Prostate gland (tissue), 2 donors: ENCODE data around the gene MACC1. TPM values are rescaled to one million over a fixed set of nuclear protein-coding genes. Genes with fewer than 3 reads are reported as not detected.

Experiments used
- DNase-seq: peaks from one replicate; pipeline ENCODE4 v3.0.0-alpha.2; 2019; ENCODE audit warnings: low spot score
- H3K27ac ChIP-seq, 2 donors: fragments of 200-600 bp; sonication (generic); 2 replicates each; pipeline ENCODE4 v1.5.1; 2017 to 2019
- H3K27me3 ChIP-seq: fragments of 200-600 bp; sonication (generic); replicated peaks from 2 replicates; pipeline ENCODE4 v1.5.1; 2019; ENCODE audit not compliant: insufficient read depth
- H3K36me3 ChIP-seq, 2 donors: fragments of 200-600 bp; sonication (generic); 1 replicate in 1 of 2; 2 replicates in 1 of 2; pipeline versions ENCODE4 v1.5.1 to v1.8.1; 2017 to 2019
- H3K4me1 ChIP-seq: fragments of 200-600 bp; sonication (generic); replicated peaks from 2 replicates; pipeline ENCODE4 v1.5.1; 2019
- H3K4me3 ChIP-seq, 2 donors: fragments of 200-600 bp; sonication (generic); 2 replicates each; pipeline ENCODE4 v1.5.1; 2017 to 2019
- H3K9me3 ChIP-seq: fragments of 200-600 bp; sonication (generic); 2 replicates; pipeline ENCODE4 v1.5.1; 2017
- CTCF ChIP-seq, 4 experiments: fragments of 200-600 bp in 2 of 4; fragments of 450-650 bp in 2 of 4; sonication (generic) in 2 of 4; IDR thresholded peaks; 1 replicate in 3 of 4; 2 replicates in 1 of 4; pipeline ENCODE4 v1.5.1; 2016 to 2019; ENCODE audit warnings: antibody characterized with exemption in 4 of 4, mild to moderate bottlenecking in 2 of 4, moderate library complexity in 2 of 4
- POLR2A ChIP-seq: fragments of 450-650 bp; IDR thresholded peaks from one replicate; pipeline ENCODE4 v1.6.1; 2016; ENCODE audit warnings: antibody characterized with exemption, mild to moderate bottlenecking
- POLR2AphosphoS5 ChIP-seq: sonication (generic); formaldehyde crosslinking; IDR thresholded peaks from one replicate; pipeline ENCODE4 v1.6.1; 2017; ENCODE audit warnings: antibody characterized with exemption
- WGBS: methylation state at CpG from one replicate; pipeline ENCODE4 v1.1.5; 2018; 5-methylcytosine and 5-hydroxymethylcytosine counted together
- intact Hi-C: fragments of 100-400 bp; cut with DNase I; formaldehyde crosslinking; loops from one replicate; pipeline ENCODE4 v1.14.2; 2022
- total RNA-seq, 2 donors: library from RNA; depleted of rRNA; stranded (reverse); fragments of >200 nt; gene quantifications; one replicate each; pipeline ENCODE4 v1.1.0, GENCODE V29; 2016

Gene MACC1
- total RNA-seq, 2 donors from 2014 or later: 3.0 to 3.4 TPM

GRCh38 chr7:20113427-20114027, 103.7 kb downstream of the MACC1 start:
- DNase-seq: no peak
- Histone ChIP-seq H3K36me3 (no peaks in the 10 kb centered on the region), H3K27me3 (no peaks in the 10 kb centered on the region), H3K4me1 (no peaks in the 10 kb centered on the region), H3K4me3 (no peak overlapping the region), H3K9me3 (no peaks in the 10 kb centered on the region), H3K27ac (no peak overlapping the region)
- TF ChIP-seq POLR2AphosphoS5: no peak
- intact Hi-C loops: no loop called here
- 91% methylated on average over 4 of the region's 4 CpGs for WGBS

- H3K27ac ChIP-seq: no peak overlapping the region
- H3K36me3 ChIP-seq: no peaks in the 10 kb centered on the region
- no peaks in the 10 kb centered on the region for H3K27me3 ChIP-seq
- H3K4me3 ChIP-seq: no peak overlapping the region
- intact Hi-C loops: no loop called here
- H3K4me1 ChIP-seq: peaks cover 4% of the 10 kb centered on the region
- TF ChIP-seq CTCF (IDR thresholded peaks at IDR 0.05): no peak
- TF ChIP-seq POLR2AphosphoS5: no peak
- TF ChIP-seq POLR2A: no peak
- no peak for DNase-seq
- H3K9me3 ChIP-seq: no peaks in the 10 kb centered on the region
Measured at GRCh38 chr7:20112696-20113095, 104.5 kb downstream of the MACC1 start.

GRCh38 chr7:20111821-20112542, 105.2 kb downstream of the MACC1 start:
- Histone ChIP-seq H3K9me3 (no peaks in the 10 kb centered on the region), H3K27ac (no peak overlapping the region), H3K4me1 (peaks cover 4% of the 10 kb centered on the region), H3K27me3 (no peaks in the 10 kb centered on the region), H3K4me3 (no peak overlapping the region), H3K36me3 (no peaks in the 10 kb centered on the region)
- no peak for TF ChIP-seq POLR2A
- TF ChIP-seq POLR2AphosphoS5: no peak
- TF ChIP-seq CTCF (IDR thresholded peaks at IDR 0.05): no peak
- no peak for DNase-seq
- 82% methylated on average over 2 of the region's 2 CpGs for WGBS
- intact Hi-C loops: no loop called here

GRCh38 chr7:20107582-20107981, 109.6 kb downstream of the MACC1 start:
- Histone ChIP-seq H3K27ac (peak overlapping the region; percentile 39 to 45), H3K36me3 (no peaks in the 10 kb centered on the region), H3K9me3 (no peaks in the 10 kb centered on the region), H3K27me3 (no peaks in the 10 kb centered on the region), H3K4me3 (no peak overlapping the region), H3K4me1 (peaks cover 4% of the 10 kb centered on the region)
- 17% methylated on average over 3 of the region's 3 CpGs for WGBS
- intact Hi-C loops: no loop called here
- DNase-seq: peak; percentile 29
- peak; percentile 58 for TF ChIP-seq POLR2AphosphoS5
- no peak for TF ChIP-seq CTCF (IDR thresholded peaks at IDR 0.05)
- no peak for TF ChIP-seq POLR2A

- intact Hi-C loops: no loop called here
- no peaks in the 10 kb centered on the region for H3K36me3 ChIP-seq
- H3K4me1 ChIP-seq: peaks cover 4% of the 10 kb centered on the region
- H3K27me3 ChIP-seq: no peaks in the 10 kb centered on the region
- 32% methylated on average over 1 of the region's 1 CpG for WGBS
- no peaks in the 10 kb centered on the region for H3K9me3 ChIP-seq
- TF ChIP-seq POLR2AphosphoS5: peak; percentile 15
- no peak for TF ChIP-seq POLR2A
- TF ChIP-seq CTCF (IDR thresholded peaks at IDR 0.05): no peak
- peak overlapping the region in 1 of 2 donors; percentile 21 for H3K27ac ChIP-seq
- no peak overlapping the region for H3K4me3 ChIP-seq
- no peak for DNase-seq
Measured at GRCh38 chr7:20104696-20105095, 112.5 kb downstream of the MACC1 start.
